HG02623 (cell line): ENCODE results near the gene ZNF22.

Experiments
- ATAC-seq: cut with Tn5 transposase; IDR thresholded peaks from one replicate; pipeline ENCODE4 v1.9.1; 2021; ENCODE audit warnings: moderate library complexity; ENCODE audit not compliant: unreplicated experiment

The ZNF22 gene

GRCh38 chr10:44975431-44976331, 25.0 kb upstream of the ZNF22 start:
- no peak for ATAC-seq

- no peak for ATAC-seq
Measured at GRCh38 chr10:44976352-44977198, 24.1 kb upstream of the ZNF22 start.

GRCh38 chr10:44977287-44978212, 23.2 kb upstream of the ZNF22 start:
- no peak for ATAC-seq

GRCh38 chr10:44978213-44978569, 22.5 kb upstream of the ZNF22 start:
- no peak for ATAC-seq

- ATAC-seq = no peak
Measured at GRCh38 chr10:44978570-44979280, 22.0 kb upstream of the ZNF22 start, which contains the start of gene DEPP1. Gene DEPP1, minus strand, starts transcription at chr10:44978809. Its CDS starts 779 bp downstream, at chr10:44978030.

GRCh38 chr10:44979281-44980191, 21.2 kb upstream of the ZNF22 start:
- ATAC-seq = no peak

GRCh38 chr10:44980309-44981171, 20.2 kb upstream of the ZNF22 start:
- ATAC-seq = no peak

GRCh38 chr10:44981172-44982113, 19.3 kb upstream of the ZNF22 start:
- ATAC-seq = peak; percentile 46

GRCh38 chr10:44982114-44982460, 18.6 kb upstream of the ZNF22 start:
- ATAC-seq = no peak

- ATAC-seq = no peak
Measured at GRCh38 chr10:44982496-44982895, 18.2 kb upstream of the ZNF22 start.

GRCh38 chr10:44983066-44983894, 17.4 kb upstream of the ZNF22 start:
- ATAC-seq = no peak

- no peak for ATAC-seq
Measured at GRCh38 chr10:44983895-44984278, 16.8 kb upstream of the ZNF22 start.

GRCh38 chr10:44984671-44985101, 16.0 kb upstream of the ZNF22 start:
- ATAC-seq = no peak

GRCh38 chr10:44985175-44985681, 15.5 kb upstream of the ZNF22 start:
- no peak for ATAC-seq

GRCh38 chr10:44986179-44986578, 14.5 kb upstream of the ZNF22 start:
- no peak for ATAC-seq

- ATAC-seq = no peak
Measured at GRCh38 chr10:44986670-44987069, 14.1 kb upstream of the ZNF22 start.
